Measurements from ENCODE around the gene MAGI2. TPM values are rescaled to one million over a fixed set of nuclear protein-coding genes. Genes with fewer than 3 reads are reported as not detected.

The MAGI2 gene
- total and polyA plus RNA-seq, 2 of the 13 experiments (the other 11 are each of a cell fraction or from before 2014, with no cell fraction given): 1.5 to 3.8 TPM

DNA sequence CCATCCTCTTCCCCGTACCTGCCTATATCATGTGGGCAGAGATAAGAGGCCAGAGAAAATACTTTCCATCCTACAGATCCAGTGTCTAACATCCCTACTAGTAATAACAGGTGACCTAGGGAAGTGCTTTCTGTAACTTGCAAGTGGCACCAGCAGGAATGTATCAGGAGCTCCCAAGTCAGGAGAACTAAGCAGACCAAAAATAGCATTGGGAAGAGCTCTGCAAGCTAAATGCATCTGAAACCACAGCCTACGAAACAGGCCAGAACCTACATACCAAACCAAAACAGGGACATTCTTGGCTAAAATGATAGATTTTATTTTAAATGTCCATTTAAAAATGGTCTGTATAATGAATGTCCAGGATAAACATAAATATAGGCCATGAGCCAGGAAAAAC, 974.1 kb downstream of the MAGI2 start:
- Histone ChIP-seq H3K36me3 (replicated peaks in 1 of 2; ENCODE audit: control insufficient read depth in 1 of 2, insufficient read depth in 2 of 2, low read length in 2 of 2) (no peaks in the 10 kb centered on the region), H4K20me1 (ENCODE audit: insufficient read depth, low read length) (no peaks in the 10 kb centered on the region), H3K79me2 (ENCODE audit: insufficient read depth, low read length) (no peaks in the 10 kb centered on the region), H3K27ac (ENCODE audit: extremely low read length, insufficient read depth, low read length) (no peak overlapping the region), H3K4me1 (ENCODE audit: insufficient read depth, low read length) (peaks cover 8% of the 10 kb centered on the region), H3K4me3 (replicated peaks in 1 of 3; ENCODE audit: insufficient read depth in 1 of 3, low read depth in 2 of 3, low read length in 3 of 3) (no peak overlapping the region), H3K27me3 (ENCODE audit: control insufficient read depth in 1 of 2, insufficient read depth in 2 of 2, low read length in 2 of 2) (no peaks in the 10 kb centered on the region), H3K9ac (ENCODE audit: insufficient read depth, low read depth, low read length) (no peak overlapping the region), H2AFZ (ENCODE audit: low read length) (no peak overlapping the region), H3K4me2 (ENCODE audit: low read depth, low read length) (no peak overlapping the region), H3K9me3 (ENCODE audit: low read length) (no peaks in the 10 kb centered on the region)
- no peak for FAIRE-seq
- ChIA-PET POLR2A (no interaction called here), CTCF (ENCODE audit: low intra/inter-chr PET ratio, low total read pairs) (no interaction called here)
- intact Hi-C loops (cut with micrococcal nuclease; ENCODE audit: unreplicated experiment) (no loop called here), in situ Hi-C loops (cut with HindIII; ENCODE audit: extremely low pct_ligation_motif_present, low pct_unique_long_range_greater_than_20kb) (no loop called here)
- no peak for ATAC-seq
- 64% methylated on average over 2 of the region's 2 CpGs for WGBS (ENCODE audit: low lambda C conversion rate)
- no TSS peak for BruUV-seq (replicated peaks)
- no peak for DNase-seq (ENCODE audit: low spot score)
- TF ChIP-seq CC2D1A (CRISPR knock-in tag; IDR thresholded peaks at IDR 0.05) (no peak), KLF15 (CRISPR knock-in tag; IDR thresholded peaks at IDR 0.05; ENCODE audit: borderline replicate concordance) (no peak), ZNF441 (CRISPR knock-in tag; IDR thresholded peaks at IDR 0.05; ENCODE audit: borderline replicate concordance) (no peak), ASH2L (IDR thresholded peaks at IDR 0.05; ENCODE audit: insufficient read length, low read depth, low read length) (no peak), ZNF235 (CRISPR knock-in tag; IDR thresholded peaks at IDR 0.05; ENCODE audit: borderline replicate concordance) (no peak), SALL2 (CRISPR knock-in tag; IDR thresholded peaks at IDR 0.05) (no peak), ZNF230 (CRISPR knock-in tag; IDR thresholded peaks at IDR 0.05) (no peak)
- TF ChIP-seq, protein P1, sequence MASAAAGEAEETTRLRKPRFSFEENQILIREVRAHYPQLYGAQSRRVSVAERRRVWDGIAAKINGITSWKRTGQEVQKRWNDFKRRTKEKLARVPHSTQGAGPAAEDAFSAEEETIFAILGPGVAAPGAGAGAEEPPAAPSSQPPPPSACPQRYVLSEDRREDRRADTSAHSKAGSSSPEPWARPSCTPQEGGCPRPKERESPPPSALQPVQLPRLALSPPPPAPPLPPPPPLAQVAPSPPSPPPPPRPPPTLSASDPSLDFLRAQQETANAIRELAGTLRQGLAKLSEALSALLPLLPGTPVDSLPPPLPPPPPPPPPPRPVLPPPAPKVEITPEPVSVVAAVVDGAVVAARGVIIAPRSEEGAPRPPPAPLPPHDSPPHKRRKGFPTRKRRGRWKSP (CRISPR knock-in tag; IDR thresholded peaks at IDR 0.05): no peak
- TF ChIP-seq, protein P2, sequence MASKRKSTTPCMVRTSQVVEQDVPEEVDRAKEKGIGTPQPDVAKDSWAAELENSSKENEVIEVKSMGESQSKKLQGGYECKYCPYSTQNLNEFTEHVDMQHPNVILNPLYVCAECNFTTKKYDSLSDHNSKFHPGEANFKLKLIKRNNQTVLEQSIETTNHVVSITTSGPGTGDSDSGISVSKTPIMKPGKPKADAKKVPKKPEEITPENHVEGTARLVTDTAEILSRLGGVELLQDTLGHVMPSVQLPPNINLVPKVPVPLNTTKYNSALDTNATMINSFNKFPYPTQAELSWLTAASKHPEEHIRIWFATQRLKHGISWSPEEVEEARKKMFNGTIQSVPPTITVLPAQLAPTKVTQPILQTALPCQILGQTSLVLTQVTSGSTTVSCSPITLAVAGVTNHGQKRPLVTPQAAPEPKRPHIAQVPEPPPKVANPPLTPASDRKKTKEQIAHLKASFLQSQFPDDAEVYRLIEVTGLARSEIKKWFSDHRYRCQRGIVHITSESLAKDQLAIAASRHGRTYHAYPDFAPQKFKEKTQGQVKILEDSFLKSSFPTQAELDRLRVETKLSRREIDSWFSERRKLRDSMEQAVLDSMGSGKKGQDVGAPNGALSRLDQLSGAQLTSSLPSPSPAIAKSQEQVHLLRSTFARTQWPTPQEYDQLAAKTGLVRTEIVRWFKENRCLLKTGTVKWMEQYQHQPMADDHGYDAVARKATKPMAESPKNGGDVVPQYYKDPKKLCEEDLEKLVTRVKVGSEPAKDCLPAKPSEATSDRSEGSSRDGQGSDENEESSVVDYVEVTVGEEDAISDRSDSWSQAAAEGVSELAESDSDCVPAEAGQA (IDR thresholded peaks at IDR 0.05; ENCODE audit: low read depth): no peak
- TF ChIP-seq, protein P2 (CRISPR knock-in tag; IDR thresholded peaks at IDR 0.05; ENCODE audit: borderline replicate concordance): no peak
